GM21786 (cell line): Measurements from ENCODE around the gene RPL27A.

ENCODE experiments used
- ATAC-seq: cut with Tn5 transposase; IDR thresholded peaks from one replicate; pipeline ENCODE4 v1.9.1; 2021; ENCODE audit not compliant: unreplicated experiment

RPL27A gene

GRCh38 chr11:8672346-8672745 is 10.2 kb upstream of the RPL27A start:
- ATAC-seq: no peak

GRCh38 chr11:8674859-8675258 is 7.7 kb upstream of the RPL27A start:
- no peak for ATAC-seq

GRCh38 chr11:8676458-8676857 is 6.1 kb upstream of the RPL27A start:
- no peak for ATAC-seq

- ATAC-seq: no peak
Measured at GRCh38 chr11:8679006-8679405, 3.6 kb upstream of the RPL27A start.

- ATAC-seq: no peak
Measured at GRCh38 chr11:8681837-8682302, 722 bp upstream of the RPL27A start.

GRCh38 chr11:8683115-8683807 is 669 bp downstream of the RPL27A start:
- ATAC-seq: no peak

- no peak for ATAC-seq
Measured at GRCh38 chr11:8684600-8685290, 2.2 kb downstream of the RPL27A start.

- no peak for ATAC-seq
Measured at GRCh38 chr11:8685306-8685705, 2.7 kb downstream of the RPL27A start.

GRCh38 chr11:8685820-8686219 is 3.2 kb downstream of the RPL27A start:
- ATAC-seq: no peak

GRCh38 chr11:8686325-8686724 is 3.7 kb downstream of the RPL27A start:
- no peak for ATAC-seq

GRCh38 chr11:8688414-8689362 is 6.1 kb downstream of the RPL27A start:
- ATAC-seq: peak; percentile 93

- ATAC-seq: no peak
Measured at GRCh38 chr11:8689726-8690255, 7.2 kb downstream of the RPL27A start.

GRCh38 chr11:8690374-8691342 is 8.1 kb downstream of the RPL27A start:
- no peak for ATAC-seq

- ATAC-seq: no peak
Measured at GRCh38 chr11:8691601-8692000, 9.0 kb downstream of the RPL27A start.

GRCh38 chr11:8692417-8692816 is 9.8 kb downstream of the RPL27A start:
- ATAC-seq: no peak

- ATAC-seq: no peak
Measured at GRCh38 chr11:8693010-8693551, 10.5 kb downstream of the RPL27A start.

- no peak for ATAC-seq
Measured at GRCh38 chr11:8693555-8693954, 11.0 kb downstream of the RPL27A start.

GRCh38 chr11:8694137-8694536 is 11.5 kb downstream of the RPL27A start:
- ATAC-seq: no peak

- no peak for ATAC-seq
Measured at GRCh38 chr11:8697054-8697453, 14.5 kb downstream of the RPL27A start.

- no peak for ATAC-seq
Measured at GRCh38 chr11:8698379-8698851, 15.8 kb downstream of the RPL27A start.
